Stimulated activated CD4-positive, alpha-beta T cell treated with anti-CD3 and anti-CD28 coated beads, Interleukin-12 subunit alpha, Interleukin-12 subunit beta, amount 100 ng/mL, for 4 hours (primary cell): ENCODE data around the gene CLRN3.

Source experiments
- DNase-seq: peaks from one replicate; pipeline ENCODE4 v3.0.0-alpha.2; 2020

CLRN3 gene

GRCh38 chr10:127896590-127896989 lies 3.8 kb upstream of the CLRN3 start:
- no peak for DNase-seq

- DNase-seq = no peak
Measured at GRCh38 chr10:127894146-127894545, 1.4 kb upstream of the CLRN3 start.

- DNase-seq = no peak
Measured at GRCh38 chr10:127890832-127891334, 1.9 kb downstream of the CLRN3 start.

- DNase-seq = no peak
Measured at GRCh38 chr10:127890216-127890615, 2.5 kb downstream of the CLRN3 start.

GRCh38 chr10:127889605-127890195 lies 3.0 kb downstream of the CLRN3 start:
- no peak for DNase-seq

- DNase-seq = no peak
Measured at GRCh38 chr10:127888521-127889312, 4.0 kb downstream of the CLRN3 start.

- DNase-seq = no peak
Measured at GRCh38 chr10:127887541-127888415, 5.0 kb downstream of the CLRN3 start.

- no peak for DNase-seq
Measured at GRCh38 chr10:127886371-127887051, 6.2 kb downstream of the CLRN3 start.

GRCh38 chr10:127884501-127884900 lies 8.2 kb downstream of the CLRN3 start:
- no peak for DNase-seq

- no peak for DNase-seq
Measured at GRCh38 chr10:127883516-127883915, 9.2 kb downstream of the CLRN3 start.

GRCh38 chr10:127882801-127883459 lies 9.8 kb downstream of the CLRN3 start:
- DNase-seq = no peak

GRCh38 chr10:127882391-127882790 lies 10.3 kb downstream of the CLRN3 start:
- no peak for DNase-seq

- no peak for DNase-seq
Measured at GRCh38 chr10:127881262-127881661, 11.5 kb downstream of the CLRN3 start.

- DNase-seq = no peak
Measured at GRCh38 chr10:127880557-127880956, 12.2 kb downstream of the CLRN3 start.

- DNase-seq = no peak
Measured at GRCh38 chr10:127878475-127879055, 14.2 kb downstream of the CLRN3 start.

- DNase-seq = no peak
Measured at GRCh38 chr10:127877699-127878098, 15.0 kb downstream of the CLRN3 start.

- DNase-seq = no peak
Measured at GRCh38 chr10:127877116-127877515, 15.6 kb downstream of the CLRN3 start.

GRCh38 chr10:127875916-127876315 lies 16.8 kb downstream of the CLRN3 start:
- DNase-seq = no peak

- DNase-seq = no peak
Measured at GRCh38 chr10:127875449-127875765, 17.3 kb downstream of the CLRN3 start.

- no peak for DNase-seq
Measured at GRCh38 chr10:127874671-127875448, 17.9 kb downstream of the CLRN3 start.

GRCh38 chr10:127873901-127874470 lies 18.8 kb downstream of the CLRN3 start:
- no peak for DNase-seq
